Transverse colon (tissue), 4 donors: ENCODE results near the gene UNC45A. TPM values are rescaled to one million over a fixed set of nuclear protein-coding genes. Genes with fewer than 3 reads are reported as not detected.
A peak's percentile ranks its signal among the peaks of the same experiment; 100 is the strongest.

ENCODE experiments used
- DNase-seq: peaks from one replicate; pipeline ENCODE4 v3.0.0-alpha.2; 2019
- H3K27ac ChIP-seq, 4 donors: fragments of 200-600 bp; sonication (generic); 2 replicates each; pipeline ENCODE4 v1.5.1; 2016 to 2018; ENCODE audit warnings: inconsistent platforms in 4 of 4
- H3K27me3 ChIP-seq: fragments of 200-600 bp; sonication (generic); 2 replicates; pipeline ENCODE4 v1.5.1; 2017; ENCODE audit warnings: inconsistent platforms
- H3K36me3 ChIP-seq, 4 donors: fragments of 200-600 bp; sonication (generic); 2 replicates each; pipeline ENCODE4 v1.5.1; 2017 to 2019; ENCODE audit warnings: inconsistent platforms in 4 of 4
- H3K4me1 ChIP-seq, 4 donors: fragments of 200-600 bp; sonication (generic); 2 replicates each; pipeline ENCODE4 v1.5.1; 2017 to 2020; ENCODE audit warnings: inconsistent platforms in 4 of 4
- H3K4me3 ChIP-seq, 4 donors: fragments of 200-600 bp; sonication (generic); 1 replicate in 1 of 4; 2 replicates in 3 of 4; pipeline versions ENCODE4 v1.5.1 to v1.6.1; 2017 to 2019; ENCODE audit warnings: inconsistent platforms in 4 of 4
- H3K9me3 ChIP-seq, 2 donors: fragments of 200-600 bp; sonication (generic); 2 replicates each; pipeline ENCODE4 v1.5.1; 2017 to 2019; ENCODE audit warnings: inconsistent platforms in 2 of 2
- EP300 ChIP-seq: sonication (generic); formaldehyde crosslinking; IDR thresholded peaks from one replicate; pipeline ENCODE4 v1.6.1; 2017; ENCODE audit warnings: antibody characterized with exemption, low read depth
- POLR2A ChIP-seq: fragments of 450-650 bp; IDR thresholded peaks from one replicate; pipeline ENCODE4 v1.6.1; 2016; ENCODE audit warnings: antibody characterized with exemption, mild to moderate bottlenecking, moderate library complexity
- POLR2AphosphoS5 ChIP-seq, 3 donors: sonication (generic); formaldehyde crosslinking; IDR thresholded peaks; one replicate each; pipeline ENCODE4 v1.6.1; 2016; ENCODE audit warnings: antibody characterized with exemption in 3 of 3
- WGBS, 2 donors: methylation state at CpG; one replicate each; pipeline ENCODE4 v1.1.5; 2018; ENCODE audit warnings: low coverage in 1 of 2; 5-methylcytosine and 5-hydroxymethylcytosine counted together
- in situ Hi-C, 4 donors: fragments of 200-750 bp; cut with MboI; loops; one replicate each; pipeline versions ENCODE4 v1.15.0 to v1.15.1; 2017; ENCODE audit warnings: low sequenced_read_pairs in 3 of 4, low pct_ligation_motif_present in 1 of 4, low pct_unique_long_range_greater_than_20kb in 1 of 4
- intact Hi-C: fragments of 100-400 bp; cut with DNase I; formaldehyde crosslinking; loops from one replicate; pipeline ENCODE4 v1.15.1; 2023; ENCODE audit warnings: low total_unique reads
- total RNA-seq, 4 donors: library from RNA; depleted of rRNA; stranded (reverse); fragments of >200 nt; gene quantifications; one replicate each; pipeline ENCODE4 v1.1.0, GENCODE V29; 2016
- TF ChIP-seq, protein P1 (sequence below), 5 experiments: fragments of 200-600 bp in 3 of 5; fragments of 450-650 bp in 2 of 5; sonication (generic) in 3 of 5; IDR thresholded peaks; 1 replicate in 2 of 5; 2 replicates in 3 of 5; pipeline ENCODE4 v1.5.1; 2016 to 2017; ENCODE audit warnings: antibody characterized with exemption in 5 of 5, inconsistent platforms in 3 of 5, mild to moderate bottlenecking in 2 of 5, moderate library complexity in 1 of 5

The UNC45A gene
- total RNA-seq, 4 donors from 2014 or later: 34.4 to 142 (median 52.9) TPM

- DNase-seq: no peak
Observed at GRCh38 chr15:90991587-90992285, 56.7 kb downstream of the UNC45A start.

GRCh38 chr15:90994059-90994416 is 59.0 kb downstream of the UNC45A start:
- Histone ChIP-seq H3K27ac (peak overlapping the region; percentile 88 to 93 (median 90)), H3K4me3 (peak overlapping the region; percentile 62 to 100 (median 82)), H3K9me3 (no peaks in the 10 kb centered on the region), H3K4me1 (peaks cover 0 to 16% (median 12%) of the 10 kb centered on the region in 4 donors), H3K36me3 (no peaks in the 10 kb centered on the region), H3K27me3 (no peaks in the 10 kb centered on the region)
- WGBS, 2 donors: 1% methylated on average over 48 of the region's 50 CpGs; no CpG with 5 or more reads in 1 of the 2 donors
- in situ Hi-C loops (no loop called here), intact Hi-C loops (no loop called here)
- DNase-seq: no peak
- TF ChIP-seq EP300 (no peak), POLR2AphosphoS5 (IDR thresholded peaks at IDR 0.05) (no peak), POLR2A (no peak)
- TF ChIP-seq, protein P1, sequence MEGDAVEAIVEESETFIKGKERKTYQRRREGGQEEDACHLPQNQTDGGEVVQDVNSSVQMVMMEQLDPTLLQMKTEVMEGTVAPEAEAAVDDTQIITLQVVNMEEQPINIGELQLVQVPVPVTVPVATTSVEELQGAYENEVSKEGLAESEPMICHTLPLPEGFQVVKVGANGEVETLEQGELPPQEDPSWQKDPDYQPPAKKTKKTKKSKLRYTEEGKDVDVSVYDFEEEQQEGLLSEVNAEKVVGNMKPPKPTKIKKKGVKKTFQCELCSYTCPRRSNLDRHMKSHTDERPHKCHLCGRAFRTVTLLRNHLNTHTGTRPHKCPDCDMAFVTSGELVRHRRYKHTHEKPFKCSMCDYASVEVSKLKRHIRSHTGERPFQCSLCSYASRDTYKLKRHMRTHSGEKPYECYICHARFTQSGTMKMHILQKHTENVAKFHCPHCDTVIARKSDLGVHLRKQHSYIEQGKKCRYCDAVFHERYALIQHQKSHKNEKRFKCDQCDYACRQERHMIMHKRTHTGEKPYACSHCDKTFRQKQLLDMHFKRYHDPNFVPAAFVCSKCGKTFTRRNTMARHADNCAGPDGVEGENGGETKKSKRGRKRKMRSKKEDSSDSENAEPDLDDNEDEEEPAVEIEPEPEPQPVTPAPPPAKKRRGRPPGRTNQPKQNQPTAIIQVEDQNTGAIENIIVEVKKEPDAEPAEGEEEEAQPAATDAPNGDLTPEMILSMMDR (IDR thresholded peaks at IDR 0.05): no peak

More at GRCh38 chr15:90991587-90992285, 56.7 kb downstream of the UNC45A start:
- no peaks in the 10 kb centered on the region for H3K9me3 ChIP-seq
- TF ChIP-seq, protein P1 (IDR thresholded peaks at IDR 0.05): no peak
- TF ChIP-seq POLR2AphosphoS5 (IDR thresholded peaks at IDR 0.05) (no peak), POLR2A (no peak), EP300 (no peak)
- H3K27ac ChIP-seq: no peak overlapping the region
- no peaks in the 10 kb centered on the region for H3K36me3 ChIP-seq
- H3K4me1 ChIP-seq: peaks cover 4 to 27% (median 12%) of the 10 kb centered on the region in 4 donors
- WGBS, 2 donors: 87 to 94% methylated on average over 6 of the region's 6 CpGs
- intact Hi-C loops: no loop called here
- in situ Hi-C loops: no loop called here
- no peaks in the 10 kb centered on the region for H3K27me3 ChIP-seq
- H3K4me3 ChIP-seq: no peak overlapping the region

- intact Hi-C loops: no loop called here
- peak within 1 kb of the TSS; percentile 62 to 100 (median 82) for H3K4me3 ChIP-seq
- peak; percentile 99 for DNase-seq
- no peaks in the 10 kb centered on the region for H3K27me3 ChIP-seq
- 0 to 1% methylated on average over 7 to 60 of the region's 75 CpGs for WGBS, 2 donors
- H3K9me3 ChIP-seq: no peaks in the 10 kb centered on the region
- in situ Hi-C loops: no loop called here
- peaks cover 0 to 4% (median 0%) of the 10 kb centered on the region in 4 donors for H3K36me3 ChIP-seq
- peak within 1 kb of the TSS; percentile 88 to 93 (median 90) for H3K27ac ChIP-seq
- TF ChIP-seq POLR2A (peak; percentile 85), POLR2AphosphoS5 (IDR thresholded peaks at IDR 0.05) (peak; percentile 75 to 89 (median 86)), EP300 (peak; percentile 1)
- TF ChIP-seq, protein P1 (IDR thresholded peaks at IDR 0.05): peak in 1 of 5 experiments; percentile 11
- H3K4me1 ChIP-seq: peaks cover 0 to 16% (median 12%) of the 10 kb centered on the region in 4 donors
Observed at GRCh38 chr15:90994417-90995311, 59.6 kb downstream of the UNC45A start, which contains the start of gene PRC1. Gene PRC1 (minus strand): TSS chr15:90994535. CDS start chr15:90994417, 118 bp downstream.

DNA sequence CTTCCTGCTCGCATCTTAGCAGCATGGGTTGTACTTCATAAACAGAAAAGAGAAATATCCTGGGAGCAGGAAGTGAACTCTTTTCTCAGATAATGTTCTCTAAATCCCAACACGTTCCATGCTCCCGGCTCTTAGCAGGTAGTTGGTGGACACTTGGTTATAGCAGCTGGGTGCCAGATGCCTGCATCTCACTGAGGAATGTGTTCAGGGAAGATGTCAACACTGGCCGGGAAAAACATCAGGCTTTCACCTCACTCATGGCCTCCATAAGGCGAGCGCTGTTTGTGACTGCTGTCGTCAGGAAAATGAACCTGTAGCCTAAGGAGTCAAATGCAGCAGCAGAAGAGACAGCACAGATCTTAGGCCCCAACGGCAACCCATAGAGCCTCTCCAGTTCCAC is 63.7 kb downstream of the UNC45A start:
- Histone ChIP-seq H3K4me3 (no peak overlapping the region), H3K9me3 (no peaks in the 10 kb centered on the region), H3K36me3 (peaks cover 0 to 28% (median 8%) of the 10 kb centered on the region in 4 donors), H3K27me3 (no peaks in the 10 kb centered on the region), H3K4me1 (peaks cover 0 to 12% (median 8%) of the 10 kb centered on the region in 4 donors), H3K27ac (no peak overlapping the region)
- DNase-seq: no peak
- intact Hi-C loops: no loop called here
- in situ Hi-C loops: no loop called here
- 73 to 92% methylated on average over 2 to 8 of the region's 8 CpGs for WGBS, 2 donors
- TF ChIP-seq POLR2AphosphoS5 (IDR thresholded peaks at IDR 0.05) (no peak), EP300 (no peak)
